Mammary epithelial cell (primary cell): ENCODE measurements around the gene ARNT2.

Experiments
- CTCF ChIP-seq, 2 donors: IDR thresholded peaks in 1 of 2; conservative IDR thresholded peaks in 1 of 2; 2 replicates each; pipeline ENCODE4 v1.5.1; 2011 to 2012; ENCODE audit warnings: inconsistent platforms in 2 of 2, low read length in 2 of 2, mild to moderate bottlenecking in 2 of 2, control low read depth in 1 of 2, low read depth in 1 of 2; ENCODE audit not compliant: insufficient read depth in 1 of 2; ENCODE audit errors: extremely low read depth in 1 of 2
- EZH2 ChIP-seq: IDR thresholded peaks from 2 replicates; pipeline ENCODE4 v1.6.1; 2012; ENCODE audit warnings: low read length, inconsistent platforms, borderline replicate concordance

- TF ChIP-seq CTCF (conservative IDR thresholded peaks at IDR 0.05 in 1 of 2, IDR thresholded peaks at IDR 0.05 in 1 of 2; ENCODE audit: extremely low read depth in 1 of 2, insufficient read depth in 1 of 2, low read depth in 1 of 2, low read length in 2 of 2) = no peak
- TF ChIP-seq EZH2 = no peak
Measured at GRCh38 chr15:80586161-80586560, 182.0 kb downstream of the ARNT2 start.
